HCT116 (cell line): ENCODE measurements around the gene SLC1A1. TPM values are rescaled to one million over a fixed set of nuclear protein-coding genes. Genes with fewer than 3 reads are reported as not detected.

ENCODE experiments used
- ATAC-seq: fragments of 200-7000 bp; cut with Tn5 transposase; 2 replicates; pipeline ENCODE4 v1.9.1; 2020; ENCODE audit warnings: mild to moderate bottlenecking, moderate library complexity
- BruUV-seq: library from RNA; stranded (reverse); fragments of 400-500 nt; replicated peaks from 2 replicates; lab custom pipeline; 2021; lab: Mats Ljungman, UMichigan
- CTCF ChIA-PET: fragments of 300-600 bp; sonication (Branson Sonifier 250); formaldehyde crosslinking; loops from one replicate; lab custom pipeline; 2021; ENCODE audit warnings: antibody characterized with exemption; lab: Charles Lee
- POLR2A ChIA-PET: fragments of 300-600, 350-600 bp; sonication (Branson Sonifier 250); formaldehyde crosslinking; loops from one replicate; lab custom pipeline; 2021; ENCODE audit warnings: antibody characterized with exemption; lab: Charles Lee
- RAD21 ChIA-PET, 2 experiments: fragments of 300-600 bp; sonication (Branson Sonifier 250); formaldehyde crosslinking; loops; one replicate each; lab custom pipeline; 2023; ENCODE audit warnings: low total read pairs in 2 of 2; ENCODE audit not compliant: uncharacterized antibody in 2 of 2, unreplicated experiment in 2 of 2, low non-redundant PET in 1 of 2; lab: Charles Lee
- DNase-seq: peaks from one replicate; pipeline ENCODE4 v3.0.0-alpha.2; 2010; ENCODE audit warnings: low read depth, low spot score
- H2AFZ ChIP-seq: fragments of 200-600 bp; shearing (Covaris generic), sonication (generic); 2 replicates; pipeline ENCODE4 v1.6.1; 2017; ENCODE audit warnings: low read depth, mixed run types, mixed read lengths, antibody characterized with exemption, low read length; ENCODE audit not compliant: poor library complexity, severe bottlenecking
- H3K27ac ChIP-seq: 2 replicates; pipeline ENCODE4 v1.5.1; 2012; ENCODE audit warnings: low read depth, low read length
- H3K27me3 ChIP-seq: fragments of 200-600 bp; sonication (generic); 2 replicates; pipeline ENCODE4 v1.6.1; 2016; ENCODE audit warnings: mixed run types, low read length, mixed read lengths; ENCODE audit not compliant: insufficient read depth
- H3K36me3 ChIP-seq, 2 experiments: fragments of 200-500 bp in 1 of 2; fragments of 200-600 bp in 1 of 2; sonication (Bioruptor generic) in 1 of 2; sonication (generic) in 1 of 2; 2 replicates each; pipeline versions ENCODE4 v1.5.1 to v1.6.1; 2014 to 2016; ENCODE audit warnings: low read length in 2 of 2, inconsistent platforms in 1 of 2, mixed read lengths in 1 of 2, mixed run types in 1 of 2; ENCODE audit not compliant: insufficient read depth in 2 of 2, control insufficient read depth in 1 of 2
- H3K4me1 ChIP-seq, 2 experiments: fragments of 200-600 bp in 1 of 2; sonication (generic) in 1 of 2; 2 replicates each; pipeline versions ENCODE4 v1.5.1 to v1.6.1; 2012 to 2017; ENCODE audit warnings: low read length in 2 of 2, inconsistent platforms in 1 of 2, mild to moderate bottlenecking in 1 of 2, mixed read lengths in 1 of 2, mixed run types in 1 of 2, moderate library complexity in 1 of 2; ENCODE audit not compliant: insufficient read depth in 2 of 2, control insufficient read depth in 1 of 2
- H3K4me2 ChIP-seq: fragments of 200-600 bp; sonication (generic); 2 replicates; pipeline ENCODE4 v1.6.1; 2017; ENCODE audit warnings: mixed run types, low read length, mixed read lengths
- H3K4me3 ChIP-seq, 2 experiments: fragments of 200-600 bp in 1 of 2; sonication (generic) in 1 of 2; replicated peaks in 1 of 2; 2 replicates each; pipeline ENCODE4 v1.5.1; 2011 to 2016; ENCODE audit warnings: low read length in 2 of 2, control low read depth in 1 of 2, low read depth in 1 of 2, mild to moderate bottlenecking in 1 of 2, mixed read lengths in 1 of 2, mixed run types in 1 of 2
- H3K79me2 ChIP-seq: fragments of 200-600 bp; sonication (generic); 2 replicates; pipeline ENCODE4 v1.6.1; 2017; ENCODE audit warnings: mild to moderate bottlenecking, mixed run types, low read length, moderate library complexity, mixed read lengths; ENCODE audit not compliant: insufficient read depth
- H3K9ac ChIP-seq: fragments of 200-600 bp; sonication (generic); 2 replicates; pipeline ENCODE4 v1.6.1; 2016; ENCODE audit warnings: low read length, mixed read lengths
- H3K9me2 ChIP-seq: fragments of 200-600 bp; sonication (generic), shearing (Covaris generic); 2 replicates; pipeline ENCODE4 v1.6.1; 2017; ENCODE audit warnings: mixed run types, mild to moderate bottlenecking, moderate library complexity; ENCODE audit not compliant: insufficient read depth
- H3K9me3 ChIP-seq, 2 experiments: fragments of 200-500 bp in 1 of 2; fragments of 200-600 bp in 1 of 2; sonication (Bioruptor generic) in 1 of 2; sonication (generic) in 1 of 2; 2 replicates each; pipeline ENCODE4 v1.6.1; 2014 to 2017; ENCODE audit warnings: low read length in 2 of 2, mixed read lengths in 2 of 2, inconsistent platforms in 1 of 2, low read depth in 1 of 2, mild to moderate bottlenecking in 1 of 2, mixed run types in 1 of 2, moderate library complexity in 1 of 2; ENCODE audit not compliant: control insufficient read depth in 1 of 2, insufficient read depth in 1 of 2
- H4K20me1 ChIP-seq: fragments of 200-600 bp; sonication (generic), shearing (Covaris generic); 2 replicates; pipeline ENCODE4 v1.6.1; 2017; ENCODE audit warnings: mixed run types, mild to moderate bottlenecking, moderate library complexity; ENCODE audit not compliant: insufficient read depth
- ATF3 ChIP-seq: IDR thresholded peaks from 2 replicates; pipeline ENCODE4 v1.6.1; 2012
- CBX3 ChIP-seq: IDR thresholded peaks from 2 replicates; pipeline ENCODE4 v1.6.1; 2012; ENCODE audit warnings: low read depth
- CEBPB ChIP-seq: IDR thresholded peaks from 2 replicates; pipeline ENCODE4 v1.6.1; 2012; ENCODE audit warnings: low read depth
- CTCF ChIP-seq, 3 experiments: fragments of 200-600 bp in 1 of 3; sonication (generic) in 1 of 3; IDR thresholded peaks in 2 of 3; conservative IDR thresholded peaks in 1 of 3; 2 replicates each; pipeline ENCODE4 v1.5.1; 2012 to 2017; ENCODE audit warnings: low read depth in 2 of 3, low read length in 2 of 3, antibody characterized with exemption in 1 of 3, borderline replicate concordance in 1 of 3, control low read depth in 1 of 3, mild to moderate bottlenecking in 1 of 3, mixed read lengths in 1 of 3, mixed run types in 1 of 3, moderate library complexity in 1 of 3; ENCODE audit not compliant: insufficient read depth in 1 of 3
- ELF1 ChIP-seq: IDR thresholded peaks from 2 replicates; pipeline ENCODE4 v1.6.1; 2012; ENCODE audit warnings: low read depth, borderline replicate concordance
- EZH2 ChIP-seq: fragments of 200-600 bp; sonication (generic); IDR thresholded peaks from 2 replicates; pipeline ENCODE4 v1.6.1; 2017; ENCODE audit warnings: antibody characterized with exemption, mixed run types
- EZH2phosphoT487 ChIP-seq: fragments of 200-600 bp; IDR thresholded peaks from 2 replicates; pipeline ENCODE4 v1.6.1; 2018; ENCODE audit warnings: antibody characterized with exemption, borderline replicate concordance
- FOSL1 ChIP-seq: IDR thresholded peaks from 2 replicates; pipeline ENCODE4 v1.6.1; 2012; ENCODE audit warnings: low read depth
- JUND ChIP-seq: IDR thresholded peaks from 2 replicates; pipeline ENCODE4 v1.6.1; 2012
- POLR2A ChIP-seq: IDR thresholded peaks from 2 replicates; pipeline ENCODE4 v1.7.0; 2011; ENCODE audit warnings: borderline replicate concordance; ENCODE audit not compliant: insufficient read depth, insufficient read length; ENCODE audit errors: extremely low read depth
- POLR2AphosphoS5 ChIP-seq: IDR thresholded peaks from 2 replicates; pipeline ENCODE4 v1.6.1; 2011; ENCODE audit warnings: mild to moderate bottlenecking, low read depth, low read length, moderate library complexity
- SIN3A ChIP-seq: IDR thresholded peaks from 2 replicates; pipeline ENCODE4 v1.6.1; 2012; ENCODE audit warnings: low read depth
- SRF ChIP-seq: IDR thresholded peaks from 2 replicates; pipeline ENCODE4 v1.6.1; 2012; ENCODE audit warnings: low read depth
- TCF7L2 ChIP-seq: IDR thresholded peaks from 2 replicates; pipeline ENCODE4 v1.7.0; 2011; ENCODE audit warnings: borderline replicate concordance, inconsistent platforms; ENCODE audit not compliant: insufficient read depth, insufficient read length; ENCODE audit errors: extremely low read depth
- YY1 ChIP-seq: IDR thresholded peaks from 2 replicates; pipeline ENCODE4 v1.6.1; 2011; ENCODE audit warnings: low read length, low read depth, moderate library complexity, mild to moderate bottlenecking; ENCODE audit not compliant: insufficient replicate concordance; ENCODE audit errors: extremely low read depth
- ZBTB33 ChIP-seq: IDR thresholded peaks from 2 replicates; pipeline ENCODE4 v1.6.1; 2011; ENCODE audit warnings: mild to moderate bottlenecking, low read length, moderate library complexity; ENCODE audit not compliant: insufficient replicate concordance; ENCODE audit errors: extremely low read depth
- ZFX ChIP-seq: fragments of 450-650 bp; IDR thresholded peaks from 2 replicates; pipeline ENCODE4 v1.6.1; 2017
- intact Hi-C: fragments of 100-400 bp; cut with micrococcal nuclease; formaldehyde crosslinking; loops from 2 replicates; pipeline ENCODE4 v1.10.0; 2022
- total RNA-seq: library from RNA; stranded (reverse); gene quantifications from one replicate; pipeline ENCODE4 v1.2.1, GENCODE V29; 2021; ENCODE audit not compliant: unreplicated experiment
- TF ChIP-seq, protein P1 (sequence below): IDR thresholded peaks from 2 replicates; pipeline ENCODE4 v1.6.1; 2012; ENCODE audit warnings: low read depth

The SLC1A1 gene
- total RNA-seq, 1 experiment from 2014 or later = 6.8 TPM

- Histone ChIP-seq H3K4me2 (no peak overlapping the region), H3K4me1 (no peaks in the 10 kb centered on the region), H3K79me2 (no peaks in the 10 kb centered on the region), H4K20me1 (no peaks in the 10 kb centered on the region), H3K9me2 (no peaks in the 10 kb centered on the region), H3K36me3 (no peaks in the 10 kb centered on the region), H3K27me3 (no peaks in the 10 kb centered on the region), H3K4me3 (no peak overlapping the region), H2AFZ (no peak overlapping the region), H3K9ac (no peak overlapping the region), H3K9me3 (no peaks in the 10 kb centered on the region), H3K27ac (no peak overlapping the region)
- no TSS peak for BruUV-seq
- ChIA-PET POLR2A (no interaction called here), RAD21 (no interaction called here), CTCF (no interaction called here)
- DNase-seq (no peak), ATAC-seq (no peak)
- intact Hi-C loops = no loop called here
- TF ChIP-seq YY1 (no peak), ZFX (no peak), ZBTB33 (no peak), FOSL1 (no peak), SIN3A (no peak), ELF1 (no peak), CBX3 (no peak), CEBPB (no peak), POLR2AphosphoS5 (no peak), TCF7L2 (no peak), EZH2phosphoT487 (no peak), POLR2A (no peak), EZH2 (no peak), ATF3 (no peak), JUND (no peak), SRF (no peak), CTCF (IDR thresholded peaks at IDR 0.05 in 2 of 3, conservative IDR thresholded peaks at IDR 0.05 in 1 of 3; ENCODE audit: borderline replicate concordance in 1 of 3, insufficient read depth in 1 of 3, low read depth in 2 of 3, low read length in 2 of 3) (no peak)
- TF ChIP-seq, protein P1, sequence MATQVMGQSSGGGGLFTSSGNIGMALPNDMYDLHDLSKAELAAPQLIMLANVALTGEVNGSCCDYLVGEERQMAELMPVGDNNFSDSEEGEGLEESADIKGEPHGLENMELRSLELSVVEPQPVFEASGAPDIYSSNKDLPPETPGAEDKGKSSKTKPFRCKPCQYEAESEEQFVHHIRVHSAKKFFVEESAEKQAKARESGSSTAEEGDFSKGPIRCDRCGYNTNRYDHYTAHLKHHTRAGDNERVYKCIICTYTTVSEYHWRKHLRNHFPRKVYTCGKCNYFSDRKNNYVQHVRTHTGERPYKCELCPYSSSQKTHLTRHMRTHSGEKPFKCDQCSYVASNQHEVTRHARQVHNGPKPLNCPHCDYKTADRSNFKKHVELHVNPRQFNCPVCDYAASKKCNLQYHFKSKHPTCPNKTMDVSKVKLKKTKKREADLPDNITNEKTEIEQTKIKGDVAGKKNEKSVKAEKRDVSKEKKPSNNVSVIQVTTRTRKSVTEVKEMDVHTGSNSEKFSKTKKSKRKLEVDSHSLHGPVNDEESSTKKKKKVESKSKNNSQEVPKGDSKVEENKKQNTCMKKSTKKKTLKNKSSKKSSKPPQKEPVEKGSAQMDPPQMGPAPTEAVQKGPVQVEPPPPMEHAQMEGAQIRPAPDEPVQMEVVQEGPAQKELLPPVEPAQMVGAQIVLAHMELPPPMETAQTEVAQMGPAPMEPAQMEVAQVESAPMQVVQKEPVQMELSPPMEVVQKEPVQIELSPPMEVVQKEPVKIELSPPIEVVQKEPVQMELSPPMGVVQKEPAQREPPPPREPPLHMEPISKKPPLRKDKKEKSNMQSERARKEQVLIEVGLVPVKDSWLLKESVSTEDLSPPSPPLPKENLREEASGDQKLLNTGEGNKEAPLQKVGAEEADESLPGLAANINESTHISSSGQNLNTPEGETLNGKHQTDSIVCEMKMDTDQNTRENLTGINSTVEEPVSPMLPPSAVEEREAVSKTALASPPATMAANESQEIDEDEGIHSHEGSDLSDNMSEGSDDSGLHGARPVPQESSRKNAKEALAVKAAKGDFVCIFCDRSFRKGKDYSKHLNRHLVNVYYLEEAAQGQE = no peak
These were observed 102.0 kb downstream of the SLC1A1 start for GRCh38 chr9:4592295-4592694.
